SIG-M5 (cell line): ENCODE data around the gene GOLGA8H.
"Not testable (repeated sequence)": the region's sequence is repeated elsewhere in the genome, so short reads cannot be mapped to it uniquely, and the experiment has no call there.

Source experiments
- DNase-seq: peaks from one replicate; lab custom pipeline; 2025; lab: John Stamatoyannopoulos, UW

The GOLGA8H gene, protein sequence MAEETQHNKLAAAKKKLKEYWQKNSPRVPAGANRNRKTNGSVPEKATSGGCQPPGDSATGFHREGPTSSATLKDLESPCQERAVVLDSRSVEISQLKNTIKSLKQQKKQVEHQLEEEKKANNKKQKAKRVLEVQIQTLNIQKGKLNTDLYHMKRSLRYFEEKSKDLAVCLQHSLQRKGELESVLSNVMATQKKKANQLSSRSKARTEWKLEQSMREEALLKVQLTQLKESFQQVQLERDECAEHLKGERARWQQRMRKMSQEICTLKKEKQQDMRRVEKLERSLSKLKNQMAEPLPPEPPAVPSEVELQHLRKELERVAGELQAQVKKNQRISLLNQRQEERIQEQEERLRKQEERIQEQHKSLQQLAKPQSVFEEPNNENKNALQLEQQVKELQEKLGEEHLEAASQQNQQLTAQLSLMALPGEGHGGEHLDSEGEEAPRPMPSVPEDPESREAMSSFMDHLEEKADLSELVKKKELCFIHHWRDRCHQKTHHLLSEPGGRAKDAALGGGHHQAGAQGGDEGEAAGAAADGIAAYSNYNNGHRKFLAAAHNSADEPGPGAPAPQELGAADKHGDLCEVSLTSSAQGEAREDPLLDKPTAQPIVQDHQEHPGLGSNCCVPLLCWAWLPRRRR

DNA sequence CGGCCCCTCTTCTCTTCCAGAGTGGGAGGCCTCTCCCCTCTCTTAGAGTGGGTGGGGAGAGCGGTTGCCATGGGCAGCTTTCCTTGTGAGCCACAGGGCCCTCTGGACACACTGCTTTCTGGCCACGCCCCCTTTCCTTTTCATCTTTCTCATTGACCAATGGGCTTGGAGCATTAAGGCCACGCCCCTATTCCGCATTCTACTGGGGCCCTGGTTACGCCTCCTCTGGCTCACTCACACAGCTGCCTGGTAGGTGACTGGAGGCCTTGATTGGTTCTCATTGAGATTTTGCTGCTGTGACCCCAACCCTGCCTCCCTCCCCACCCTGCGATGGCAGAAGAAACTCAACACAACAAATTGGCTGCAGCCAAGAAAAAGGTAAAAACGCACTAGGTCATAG, at the start of gene GOLGA8H:
TSS of gene GOLGA8H (plus strand) at position 233 of the 400 bp plus-strand sequence. CDS start at position 331, 98 bp downstream.
- not testable (repeated sequence) for DNase-seq

GRCh38 chr15:30566949-30567348, 36.9 kb upstream of the GOLGA8H start:
- DNase-seq, result not testable (repeated sequence)

DNA sequence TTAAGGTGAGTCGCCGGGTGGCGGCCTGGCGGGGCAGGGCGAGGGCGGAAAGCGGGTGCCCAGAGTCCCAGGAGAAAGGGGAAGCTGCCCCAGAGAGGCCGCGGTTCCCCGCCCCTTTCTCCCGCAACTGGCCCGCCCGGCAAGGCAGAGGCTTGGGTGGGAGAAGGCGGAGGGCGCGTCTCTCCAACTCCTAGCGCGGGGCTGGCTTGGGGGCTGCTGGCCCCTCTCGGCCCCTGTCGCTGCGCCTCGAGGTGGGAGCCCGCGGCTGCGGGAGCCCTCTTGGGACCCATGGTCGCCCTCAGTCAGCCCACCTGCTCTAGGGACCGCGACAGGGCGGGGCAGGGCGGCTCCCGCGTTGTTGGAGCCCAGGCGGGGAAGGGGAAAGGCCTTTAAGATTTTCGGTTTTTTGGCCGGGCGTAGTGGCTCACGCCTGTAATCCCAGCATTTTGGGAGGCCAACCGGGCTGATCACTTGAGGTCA, 30.8 kb upstream of the GOLGA8H start:
- DNase-seq, result not testable (repeated sequence)

DNA sequence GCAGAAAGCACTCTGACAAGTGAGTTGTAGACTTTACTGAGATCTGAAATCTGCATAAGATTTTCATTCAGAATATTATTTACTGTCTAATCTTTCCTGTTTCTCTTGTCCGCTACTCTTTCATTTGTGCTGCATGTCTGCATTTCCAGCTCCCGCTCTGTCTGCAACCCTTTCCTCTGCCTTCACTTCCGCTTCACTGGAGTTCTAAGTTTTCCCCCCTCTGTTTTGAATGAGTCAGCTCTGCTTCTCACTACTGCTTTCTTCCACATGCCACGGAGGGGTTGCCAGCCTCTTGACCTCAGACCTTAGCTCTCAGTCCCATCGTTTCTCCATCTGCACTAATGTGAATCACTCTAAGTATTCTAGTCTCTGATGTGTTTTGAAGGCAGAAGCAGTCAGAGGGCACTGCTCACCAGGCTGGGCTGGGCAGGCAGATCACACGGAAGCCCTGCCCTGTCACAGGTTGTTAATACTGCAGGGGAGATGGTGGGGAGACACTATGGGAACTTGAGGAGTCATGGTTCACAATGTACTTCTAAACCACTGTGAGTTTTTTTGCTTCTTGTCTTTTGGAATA, 24.3 kb upstream of the GOLGA8H start:
- not testable (repeated sequence) for DNase-seq

- not testable (repeated sequence) for DNase-seq
Observed at GRCh38 chr15:30580716-30581115, 23.1 kb upstream of the GOLGA8H start.

- not testable (repeated sequence) for DNase-seq
Observed at GRCh38 chr15:30598953-30599352, 4.9 kb upstream of the GOLGA8H start.

- not testable (repeated sequence) for DNase-seq
Observed at GRCh38 chr15:30612271-30612670, 8.4 kb downstream of the GOLGA8H start.

DNA sequence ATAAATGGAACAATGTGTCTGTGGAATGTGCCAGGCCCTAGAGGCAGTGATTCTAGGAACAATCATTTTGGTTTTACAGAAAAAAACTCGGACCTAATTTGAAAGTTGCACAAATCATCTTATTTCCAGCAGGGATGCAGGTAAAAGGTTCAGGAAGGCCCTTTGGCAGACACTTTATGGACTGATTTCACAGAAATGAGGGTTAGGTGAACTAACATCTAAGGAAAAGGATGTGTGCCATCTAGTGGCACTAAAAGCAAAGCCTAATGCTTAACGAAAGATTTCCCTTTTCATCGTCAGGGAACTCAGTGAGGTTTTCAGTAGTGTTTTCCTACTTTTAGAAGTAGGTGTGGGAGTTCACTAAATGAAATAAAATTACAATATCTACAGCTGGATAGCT, 17.5 kb downstream of the GOLGA8H start:
- DNase-seq, result not testable (repeated sequence)

DNA sequence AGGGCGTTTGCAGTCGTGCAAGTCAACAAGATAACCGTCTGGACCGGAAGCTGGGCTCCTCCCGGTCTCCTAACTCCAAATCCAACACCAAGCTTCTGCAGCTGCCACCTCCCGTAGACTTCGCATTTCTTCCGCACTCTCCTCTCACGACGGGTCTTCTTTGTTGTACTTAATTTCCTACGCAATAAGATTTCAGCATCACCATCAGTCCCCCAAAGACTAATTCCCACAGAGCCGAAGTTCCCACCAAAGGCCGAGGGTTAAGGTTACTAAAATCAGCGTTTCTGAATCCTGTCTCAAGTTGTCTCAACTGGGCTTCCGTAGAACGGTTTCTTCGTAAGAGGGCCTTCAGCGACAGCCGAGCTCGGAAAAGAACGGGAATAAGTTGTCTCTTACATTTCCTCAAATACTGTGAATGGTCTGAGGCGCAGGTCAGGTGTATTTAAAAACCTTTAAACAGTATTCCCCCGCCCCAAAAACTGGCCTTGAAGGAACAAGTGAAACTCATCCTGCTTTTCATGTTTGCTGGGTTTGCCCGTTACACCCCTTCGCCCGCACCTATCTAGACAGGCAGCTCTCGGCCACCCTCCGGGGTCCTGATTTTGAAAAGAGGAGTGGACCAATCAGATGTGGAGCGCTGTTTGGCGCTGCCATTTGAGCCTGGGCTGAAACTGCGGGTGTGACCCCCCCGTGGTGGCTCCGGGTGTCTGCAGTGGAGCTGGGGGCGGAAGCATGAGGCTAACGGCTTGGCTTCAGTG, 21.8 kb downstream of the GOLGA8H start, which contains the start of gene ARHGAP11B:
TSS of gene ARHGAP11B (plus strand) at position 693 of the 758 bp plus-strand sequence.
- not testable (repeated sequence) for DNase-seq

- not testable (repeated sequence) for DNase-seq
Observed at GRCh38 chr15:30626194-30626565, 22.4 kb downstream of the GOLGA8H start.

- not testable (repeated sequence) for DNase-seq
Observed at GRCh38 chr15:30626632-30627031, 22.8 kb downstream of the GOLGA8H start.

DNA sequence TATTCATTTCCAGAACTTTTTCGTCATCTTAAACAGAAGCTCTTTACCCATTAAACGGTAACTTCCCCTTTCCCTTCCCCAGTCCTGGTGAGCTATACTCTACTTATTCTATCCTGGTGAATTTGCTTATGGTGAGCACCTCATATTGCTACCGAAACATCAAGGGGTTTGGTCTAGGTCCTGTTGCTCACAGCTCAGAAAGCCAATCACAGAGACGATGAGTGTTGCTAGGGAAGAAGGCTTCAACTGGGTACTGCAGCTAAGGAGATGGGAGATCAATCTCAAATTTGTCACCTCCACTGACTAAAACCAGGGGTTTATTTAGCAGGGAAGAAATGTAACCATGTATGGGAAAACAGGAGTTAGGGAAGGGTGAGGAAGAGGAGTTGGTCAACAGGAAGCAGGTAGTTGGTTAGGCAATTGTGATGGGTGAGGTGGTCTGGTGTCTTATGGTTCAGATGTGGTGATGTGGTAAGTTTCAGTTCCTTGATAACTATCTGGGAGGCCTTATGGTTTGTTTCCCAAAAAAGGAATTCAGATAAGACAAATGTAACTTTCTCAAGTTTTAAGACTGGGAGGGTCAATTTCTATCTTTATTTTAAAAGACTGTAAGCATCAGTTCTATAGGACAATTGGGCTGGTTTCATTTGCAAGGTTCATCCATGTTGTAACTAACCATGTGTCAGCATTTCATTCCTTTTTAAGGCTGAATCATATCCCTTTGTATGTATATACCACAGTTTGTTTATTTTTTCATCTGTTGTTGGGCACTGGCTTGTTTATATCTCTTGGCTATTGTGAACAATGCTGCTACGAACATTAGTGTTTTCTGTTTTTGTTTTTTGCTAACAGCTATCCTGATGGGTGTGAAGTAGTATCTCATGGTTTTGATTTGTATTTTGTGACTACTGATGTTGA, 46.4 kb downstream of the GOLGA8H start:
- DNase-seq, result no peak

GRCh38 chr15:30661154-30661553, 57.3 kb downstream of the GOLGA8H start:
- DNase-seq, result not testable (repeated sequence)
